Activated CD4-positive, CD25-positive, alpha-beta regulatory T cell treated with anti-CD3 and anti-CD28 coated beads, Interleukin-2, amount 50 U/mL, for 24 hours (primary cell): ENCODE measurements around the gene DIP2C.
"Not testable (repeated sequence)": the region's sequence is repeated elsewhere in the genome, so short reads cannot be mapped to it uniquely, and the experiment has no call there.

Source experiments
- ATAC-seq, 2 donors: fragments of 150-1000 bp; cut with Tn5 transposase; one replicate each; pipeline ENCODE4 v1.10.0; 2021; ENCODE audit warnings: mild to moderate bottlenecking in 1 of 2, moderate library complexity in 1 of 2

The DIP2C gene

GRCh38 chr10:655184-655583 lies 34.3 kb downstream of the DIP2C start:
- ATAC-seq, result no peak

GRCh38 chr10:654647-654996 lies 34.8 kb downstream of the DIP2C start:
- ATAC-seq, result no peak

GRCh38 chr10:653991-654646 lies 35.3 kb downstream of the DIP2C start:
- ATAC-seq, result no peak

GRCh38 chr10:652832-653459 lies 36.5 kb downstream of the DIP2C start:
- not testable (repeated sequence) for ATAC-seq

GRCh38 chr10:652233-652632 lies 37.2 kb downstream of the DIP2C start:
- ATAC-seq, result no peak

- no peak for ATAC-seq
Measured at GRCh38 chr10:651692-652091, 37.8 kb downstream of the DIP2C start.

GRCh38 chr10:650886-651615 lies 38.4 kb downstream of the DIP2C start:
- no peak for ATAC-seq

GRCh38 chr10:650441-650851 lies 39.0 kb downstream of the DIP2C start:
- ATAC-seq, result no peak

GRCh38 chr10:649798-650440 lies 39.5 kb downstream of the DIP2C start:
- no peak for ATAC-seq

GRCh38 chr10:649445-649797 lies 40.0 kb downstream of the DIP2C start:
- no peak for ATAC-seq

- ATAC-seq, result not testable (repeated sequence)
Measured at GRCh38 chr10:647019-647418, 42.4 kb downstream of the DIP2C start.

GRCh38 chr10:646118-646524 lies 43.3 kb downstream of the DIP2C start:
- no peak for ATAC-seq

- ATAC-seq, result no peak
Measured at GRCh38 chr10:644943-645334, 44.5 kb downstream of the DIP2C start.

GRCh38 chr10:644076-644942 lies 45.2 kb downstream of the DIP2C start:
- no peak for ATAC-seq

GRCh38 chr10:642186-642890 lies 47.1 kb downstream of the DIP2C start:
- ATAC-seq, result no peak

GRCh38 chr10:641149-642010 lies 48.1 kb downstream of the DIP2C start:
- no peak for ATAC-seq

GRCh38 chr10:640673-641045 lies 48.8 kb downstream of the DIP2C start:
- no peak for ATAC-seq

GRCh38 chr10:639751-640672 lies 49.5 kb downstream of the DIP2C start:
- ATAC-seq, result no peak

GRCh38 chr10:639001-639750 lies 50.3 kb downstream of the DIP2C start:
- ATAC-seq, result no peak
